ENCODE measurements around the gene MAP2K1. TPM values are rescaled to one million over a fixed set of nuclear protein-coding genes. Genes with fewer than 3 reads are reported as not detected.

The MAP2K1 gene
- total and polyA plus RNA-seq, 9 of the 15 experiments (the other 6 are each of a cell fraction or from before 2014, with no cell fraction given): 7.5 to 58.3 (median 30.0) TPM

DNA sequence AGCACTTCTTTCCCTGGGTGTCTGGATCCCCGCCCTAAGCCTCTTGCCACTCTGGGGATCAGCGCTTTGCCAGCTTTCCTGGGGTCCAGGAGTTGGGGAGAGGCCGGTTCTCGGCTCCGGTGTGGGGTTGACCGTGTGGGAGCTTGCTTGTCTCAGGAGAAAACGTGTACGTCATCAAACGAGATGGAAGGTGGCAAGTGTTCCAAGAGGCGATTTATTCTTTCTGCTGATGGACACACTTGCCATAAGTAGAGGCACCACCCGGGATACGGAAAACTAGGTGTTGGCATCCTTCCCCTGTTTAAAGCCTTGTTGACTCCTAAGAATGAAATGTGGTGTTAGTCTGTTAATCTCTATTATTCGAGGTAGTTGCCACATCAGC, 118.7 kb downstream of the MAP2K1 start:
- Histone ChIP-seq H2AFZ (ENCODE audit: low read depth, low read length) (peak overlapping the region; percentile 97), H3K79me2 (ENCODE audit: control insufficient read depth, insufficient read depth, low read length) (peaks cover 84% of the 10 kb centered on the region), H3K36me3 (ENCODE audit: control insufficient read depth, insufficient read depth, low read length) (peaks cover 45% of the 10 kb centered on the region), H3K9ac (ENCODE audit: insufficient read depth in 1 of 2, low read depth in 2 of 2, low read length in 2 of 2) (peak overlapping the region; percentile 97 to 98), H3K4me3 (peak overlapping the region; percentile 71), H3K27me3 (ENCODE audit: control insufficient read depth in 2 of 2, insufficient read depth in 2 of 2, low read length in 2 of 2) (no peaks in the 10 kb centered on the region), H3K4me2 (ENCODE audit: insufficient read depth, low read length) (peak overlapping the region; percentile 97), H4K20me1 (replicated peaks; ENCODE audit: control insufficient read depth, insufficient read depth, low read length) (peaks cover 27% of the 10 kb centered on the region), H3K9me3 (replicated peaks; ENCODE audit: control insufficient read depth, insufficient read depth, low read depth, low read length) (no peaks in the 10 kb centered on the region), H3K9me1 (ENCODE audit: control insufficient read depth, insufficient read depth, low read length) (no peaks in the 10 kb centered on the region), H3K4me1 (replicated peaks in 1 of 2; ENCODE audit: control insufficient read depth in 2 of 2, insufficient read depth in 2 of 2, low read length in 2 of 2) (peaks cover 17 to 19% of the 10 kb centered on the region in 2 experiments), H3K27ac (ENCODE audit: extremely low read depth, low read depth, low read length) (peak overlapping the region; percentile 97)
- WGBS (ENCODE audit: insufficient coverage, low coverage, missing lambda C conversion rate): 2% methylated on average over 13 of the region's 13 CpGs
- intact Hi-C loops (cut with micrococcal nuclease): loop anchor here (5.0 kb wide), 1 partner anchor 62 kb away; the partner anchor contains the start of gene LCTL
- ChIA-PET CTCF (ENCODE audit: low intra/inter-chr PET ratio) (no interaction called here), POLR2A (interaction anchor here (0.6 to 2.9 kb wide), 12 partner anchors 9 to 319 kb away, joined by 3 to 8 read pairs (median 4); partner anchors contain the start of gene LCTL)
- ATAC-seq: peak; percentile 46
- no peak for FAIRE-seq
- in situ Hi-C loops (cut with MboI): no loop called here
- TSS peak; percentile 79 for BruUV-seq (replicated peaks)
- DNase-seq (ENCODE audit: extremely low read depth in 1 of 4, low spot score in 3 of 4): no peak
- TF ChIP-seq FOXA3 (CRISPR knock-in tag; conservative IDR thresholded peaks at IDR 0.05 in 1 of 2, IDR thresholded peaks at IDR 0.05 in 1 of 2) (peak in 1 of 2 experiments; percentile 5; a peak in 1 of 4 replicates), ZFX (CRISPR knock-in tag; IDR thresholded peaks at IDR 0.05) (peak; percentile 58), ZNF239 (CRISPR knock-in tag; IDR thresholded peaks at IDR 0.05) (no peak), BRD4 (IDR thresholded peaks at IDR 0.05) (no peak), CTBP1 (IDR thresholded peaks at IDR 0.05; ENCODE audit: borderline replicate concordance) (no peak), ZNF282 (CRISPR knock-in tag; IDR thresholded peaks at IDR 0.05) (no peak), SREBF2 (CRISPR knock-in tag; IDR thresholded peaks at IDR 0.05) (0 out of 2 replicates have a peak, but pooled peaks have one; percentile 55), PCBP1 (IDR thresholded peaks at IDR 0.05; ENCODE audit: low read depth, low read length, poor library complexity, severe bottlenecking) (no peak), SAP30 (IDR thresholded peaks at IDR 0.05; ENCODE audit: borderline replicate concordance, insufficient read depth, low read depth, low read length, poor library complexity, severe bottlenecking) (peak; percentile 43), SIN3A (IDR thresholded peaks at IDR 0.05; ENCODE audit: borderline replicate concordance in 2 of 2, control insufficient read depth in 1 of 2, low read depth in 2 of 2, low read length in 2 of 2) (peak; percentile 1 to 25; a peak in 2 of 4 replicates), CCAR2 (IDR thresholded peaks at IDR 0.05; ENCODE audit: low read depth, low read length) (no peak), FOXP1 (CRISPR knock-in tag; IDR thresholded peaks at IDR 0.05) (0 out of 2 replicates have a peak, but pooled peaks have one; percentile 31), HDAC1 (IDR thresholded peaks at IDR 0.05) (peak in 1 of 2 experiments; percentile 61; a peak in 2 of 4 replicates), JUN (IDR thresholded peaks at IDR 0.05; ENCODE audit: borderline replicate concordance, low read depth, low read length) (no peak), JUN (CRISPR knock-in tag; IDR thresholded peaks at IDR 0.05; ENCODE audit: borderline replicate concordance) (0 out of 2 replicates have a peak, but pooled peaks have one; percentile 49), NFRKB (IDR thresholded peaks at IDR 0.05; ENCODE audit: low read depth) (no peak), TEAD1 (CRISPR knock-in tag; IDR thresholded peaks at IDR 0.05) (peak in 1 of 2 experiments; percentile 67; a peak in 2 of 4 replicates)
- TF ChIP-seq, protein P1, sequence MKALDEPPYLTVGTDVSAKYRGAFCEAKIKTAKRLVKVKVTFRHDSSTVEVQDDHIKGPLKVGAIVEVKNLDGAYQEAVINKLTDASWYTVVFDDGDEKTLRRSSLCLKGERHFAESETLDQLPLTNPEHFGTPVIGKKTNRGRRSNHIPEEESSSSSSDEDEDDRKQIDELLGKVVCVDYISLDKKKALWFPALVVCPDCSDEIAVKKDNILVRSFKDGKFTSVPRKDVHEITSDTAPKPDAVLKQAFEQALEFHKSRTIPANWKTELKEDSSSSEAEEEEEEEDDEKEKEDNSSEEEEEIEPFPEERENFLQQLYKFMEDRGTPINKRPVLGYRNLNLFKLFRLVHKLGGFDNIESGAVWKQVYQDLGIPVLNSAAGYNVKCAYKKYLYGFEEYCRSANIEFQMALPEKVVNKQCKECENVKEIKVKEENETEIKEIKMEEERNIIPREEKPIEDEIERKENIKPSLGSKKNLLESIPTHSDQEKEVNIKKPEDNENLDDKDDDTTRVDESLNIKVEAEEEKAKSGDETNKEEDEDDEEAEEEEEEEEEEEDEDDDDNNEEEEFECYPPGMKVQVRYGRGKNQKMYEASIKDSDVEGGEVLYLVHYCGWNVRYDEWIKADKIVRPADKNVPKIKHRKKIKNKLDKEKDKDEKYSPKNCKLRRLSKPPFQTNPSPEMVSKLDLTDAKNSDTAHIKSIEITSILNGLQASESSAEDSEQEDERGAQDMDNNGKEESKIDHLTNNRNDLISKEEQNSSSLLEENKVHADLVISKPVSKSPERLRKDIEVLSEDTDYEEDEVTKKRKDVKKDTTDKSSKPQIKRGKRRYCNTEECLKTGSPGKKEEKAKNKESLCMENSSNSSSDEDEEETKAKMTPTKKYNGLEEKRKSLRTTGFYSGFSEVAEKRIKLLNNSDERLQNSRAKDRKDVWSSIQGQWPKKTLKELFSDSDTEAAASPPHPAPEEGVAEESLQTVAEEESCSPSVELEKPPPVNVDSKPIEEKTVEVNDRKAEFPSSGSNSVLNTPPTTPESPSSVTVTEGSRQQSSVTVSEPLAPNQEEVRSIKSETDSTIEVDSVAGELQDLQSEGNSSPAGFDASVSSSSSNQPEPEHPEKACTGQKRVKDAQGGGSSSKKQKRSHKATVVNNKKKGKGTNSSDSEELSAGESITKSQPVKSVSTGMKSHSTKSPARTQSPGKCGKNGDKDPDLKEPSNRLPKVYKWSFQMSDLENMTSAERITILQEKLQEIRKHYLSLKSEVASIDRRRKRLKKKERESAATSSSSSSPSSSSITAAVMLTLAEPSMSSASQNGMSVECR (CRISPR knock-in tag; IDR thresholded peaks at IDR 0.05): 0 out of 2 replicates have a peak, but pooled peaks have one; percentile 28
